Renal pelvis (tissue), 12 donors: ENCODE data around the gene GALP. TPM values are rescaled to one million over a fixed set of nuclear protein-coding genes. Genes with fewer than 3 reads are reported as not detected.
"Not testable (repeated sequence)": the region's sequence is repeated elsewhere in the genome, so short reads cannot be mapped to it uniquely, and the experiment has no call there.

Experiments
- DNase-seq: peaks from one replicate; pipeline ENCODE4 v3.0.0-alpha.2; 2013
- long read RNA-seq, 16 experiments: transcript quantifications; one replicate each; lab custom pipeline, GENCODE V29; 2026
- polyA plus RNA-seq, 3 donors: library from polyadenylated mRNA; unstranded; fragments of 120-200 nt; gene quantifications; one replicate each; pipeline ENCODE4 v1.2.1, GENCODE V29; 2013; ENCODE audit not compliant: insufficient read length in 3 of 3

GALP gene
- polyA plus RNA-seq = under 1 TPM in 1 of 3 donors, not detected in 2; 0.47 TPM
- long read RNA-seq, donor 1 = 0 reads
- long read RNA-seq, donor 2, partial matches to known transcripts = 0 of 1 reads
- long read RNA-seq, donor 2, other reads (novel, unspliced or antisense) = 0 of 1 reads
- long read RNA-seq, donor 3 = 0 reads
- long read RNA-seq, donor 4 = 0 reads
- long read RNA-seq, donor 5 = 0 reads
- long read RNA-seq, donor 6 = 0 reads
- long read RNA-seq, donor 7 = 0 reads
- long read RNA-seq, donor 8 = 0 reads
- long read RNA-seq, donor 9 = 0 reads
- long read RNA-seq, donor 10 = 0 reads
- long read RNA-seq, donor 11 = 0 reads
- long read RNA-seq, donor 12 = 0 reads
- long read RNA-seq, donor 13 = 0 reads
- long read RNA-seq, donor 14, partial matches to known transcripts = 0 of 1 reads
- long read RNA-seq, donor 14, other reads (novel, unspliced or antisense) = 0 of 1 reads
- long read RNA-seq, donor 15 = 0 reads
- long read RNA-seq, donor 16 = 0 reads

DNA sequence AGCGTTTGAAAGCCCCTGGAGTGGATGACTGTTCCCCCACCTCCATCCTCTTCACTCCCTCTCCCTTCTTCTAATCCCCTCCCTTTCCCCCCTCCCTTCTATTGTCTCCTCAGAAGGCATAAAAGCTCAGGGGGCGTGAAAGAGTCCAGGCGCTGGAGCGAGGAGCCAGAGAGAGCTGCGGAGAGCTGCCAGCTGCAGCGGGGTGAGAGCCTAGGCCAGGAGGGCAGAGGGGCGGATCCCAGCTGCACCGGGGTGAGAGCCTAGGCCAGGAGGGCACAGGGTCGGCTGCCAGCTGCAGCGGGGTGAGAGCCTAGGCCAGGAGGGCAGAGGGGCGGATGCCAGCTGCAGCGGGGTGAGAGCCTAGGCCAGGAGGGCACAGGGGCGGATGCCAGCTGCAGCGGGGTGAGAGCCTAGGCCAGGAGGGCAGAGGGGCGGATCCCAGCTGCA is at the start of gene GALP:
TSS of gene GALP (plus strand) at position 148 of the 447 bp plus-strand sequence. CDS start 1,101 bp downstream, outside the sequence.
- DNase-seq = not testable (repeated sequence)

DNA sequence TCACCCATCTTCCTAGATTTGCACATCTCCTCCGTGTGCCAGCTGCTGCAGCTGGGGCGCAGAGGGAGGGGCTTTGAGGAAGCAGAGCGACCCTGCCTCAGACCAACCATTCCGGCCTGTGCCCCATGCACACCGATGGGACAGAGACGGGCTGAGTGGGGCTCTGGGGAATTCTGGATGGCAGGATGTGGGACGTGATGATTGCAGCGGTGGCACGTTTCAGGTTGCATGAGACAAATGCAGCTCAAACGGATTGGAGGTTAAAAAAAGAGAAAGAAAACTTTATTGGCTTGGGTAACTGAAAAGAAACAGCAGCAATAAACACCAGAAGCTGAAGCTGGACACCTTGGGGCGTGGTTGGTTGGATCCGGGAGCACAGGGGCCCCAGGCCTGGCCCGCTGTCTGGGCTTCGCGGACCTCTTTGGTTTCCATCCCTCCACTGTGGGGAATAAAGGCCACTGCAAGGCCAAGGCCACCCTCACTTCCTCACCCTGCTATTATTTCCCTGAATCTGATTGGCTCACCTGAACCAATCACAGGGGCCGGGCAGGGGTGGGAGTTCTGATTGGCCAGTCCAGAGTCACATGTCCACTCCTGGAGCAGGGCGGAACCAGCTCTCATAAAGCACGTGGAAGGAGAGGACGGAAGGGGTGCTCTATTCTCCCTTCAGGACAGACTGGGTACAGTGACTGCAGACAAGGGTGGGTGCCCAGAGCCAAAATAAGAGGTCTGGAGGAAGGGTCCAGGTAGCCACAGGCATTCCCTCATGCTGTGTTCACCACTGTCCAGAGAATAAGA is 48.6 kb upstream of the GALP start:
- no peak for DNase-seq

DNA sequence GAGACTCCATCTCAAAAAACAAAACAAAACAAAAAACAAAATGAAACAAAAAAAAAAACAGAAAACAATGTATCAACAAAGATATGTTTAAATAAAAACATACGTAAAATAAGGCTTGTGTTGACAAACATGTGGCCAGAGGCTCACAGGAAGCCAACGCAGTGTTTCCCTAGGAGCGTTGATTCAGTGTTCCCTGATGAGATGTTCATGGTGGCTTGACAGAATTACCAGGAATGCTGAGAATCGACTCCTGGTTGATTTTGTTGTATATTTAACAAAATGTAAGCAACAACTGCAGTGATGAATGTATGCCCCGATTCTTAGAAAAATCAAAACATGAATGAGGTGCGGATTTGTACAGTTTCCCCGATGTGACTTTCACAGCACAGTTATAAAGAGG is 45.8 kb upstream of the GALP start:
- DNase-seq = no peak

- DNase-seq = no peak
Measured at GRCh38 chr19:56131651-56132050, 44.2 kb upstream of the GALP start.

- DNase-seq = peak; percentile 77
Measured at GRCh38 chr19:56132316-56132822, 43.4 kb upstream of the GALP start.

- DNase-seq = no peak
Measured at GRCh38 chr19:56133858-56134653, 41.8 kb upstream of the GALP start.

DNA sequence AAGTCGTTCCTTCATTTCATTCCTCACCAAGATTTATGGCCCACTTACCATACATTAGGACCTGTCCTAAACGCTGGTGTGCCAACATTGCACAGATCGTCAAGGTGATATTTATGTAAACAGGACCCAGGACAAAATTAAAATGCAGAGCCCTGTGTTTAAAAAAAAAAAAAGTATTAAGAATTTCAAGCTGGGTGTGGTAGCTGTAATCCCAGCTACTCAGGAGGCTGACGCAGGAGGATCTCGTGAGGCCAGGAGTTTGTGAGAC is 41.2 kb upstream of the GALP start:
- no peak for DNase-seq

DNA sequence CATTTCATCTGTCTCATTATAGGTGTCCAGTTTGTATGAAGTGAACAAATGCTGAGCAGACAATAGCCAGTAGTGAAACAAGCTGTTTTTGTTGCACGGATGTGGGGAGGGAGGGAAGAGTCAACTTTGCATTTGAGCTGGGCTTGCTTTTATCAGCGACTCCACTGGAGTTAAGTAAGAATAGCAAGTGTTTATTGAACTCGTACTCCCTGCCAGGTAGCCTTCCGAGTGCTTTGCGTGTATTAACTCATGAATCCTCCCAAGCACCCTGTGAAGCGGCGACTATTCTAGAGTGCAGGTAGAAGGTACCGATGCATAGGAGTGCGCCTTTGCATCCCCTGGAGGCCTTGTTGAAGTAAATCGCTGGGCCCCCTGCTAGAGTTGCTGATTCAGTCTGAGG is 39.4 kb upstream of the GALP start:
- no peak for DNase-seq

- DNase-seq = no peak
Measured at GRCh38 chr19:56137405-56137804, 38.4 kb upstream of the GALP start.

- no peak for DNase-seq
Measured at GRCh38 chr19:56138069-56138468, 37.7 kb upstream of the GALP start.

- DNase-seq = no peak
Measured at GRCh38 chr19:56139847-56140582, 35.8 kb upstream of the GALP start.

GRCh38 chr19:56140583-56141416 is 35.0 kb upstream of the GALP start, which contains the start of gene ZNF444:
Gene ZNF444 (plus strand): TSS chr19:56141287. CDS start chr19:56146912, 5,625 bp downstream.
- DNase-seq = peak; percentile 99

DNA sequence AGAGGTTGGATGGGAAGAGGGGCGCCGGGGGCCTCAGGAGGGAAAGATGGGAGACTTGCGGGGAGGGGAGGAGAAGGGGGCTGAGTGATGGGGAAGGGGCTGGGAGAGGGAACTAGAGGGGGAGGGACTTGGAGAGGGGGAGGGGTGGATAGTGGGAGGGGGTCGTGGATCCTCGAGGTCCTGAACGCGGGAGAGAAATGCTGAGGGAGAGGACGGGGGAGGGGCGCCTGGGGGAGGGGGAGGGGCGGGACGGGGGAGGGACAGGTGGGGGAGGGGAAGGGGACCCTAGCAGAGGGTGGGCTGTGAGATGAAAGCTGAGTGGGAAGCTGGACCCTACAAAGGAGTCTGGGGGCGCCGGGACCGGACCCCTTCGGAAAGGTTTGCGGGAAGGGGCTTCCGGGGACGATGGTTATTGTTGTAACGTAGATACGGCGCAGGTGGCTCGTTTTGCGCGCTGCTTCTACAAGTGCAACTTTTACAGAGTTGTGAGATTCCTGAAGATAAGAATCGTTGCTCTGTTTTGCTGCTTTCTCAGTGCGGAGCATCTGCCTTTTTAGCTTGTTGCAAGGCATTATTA is 34.3 kb upstream of the GALP start:
- no peak for DNase-seq

- no peak for DNase-seq
Measured at GRCh38 chr19:56142087-56142787, 33.6 kb upstream of the GALP start.

DNA sequence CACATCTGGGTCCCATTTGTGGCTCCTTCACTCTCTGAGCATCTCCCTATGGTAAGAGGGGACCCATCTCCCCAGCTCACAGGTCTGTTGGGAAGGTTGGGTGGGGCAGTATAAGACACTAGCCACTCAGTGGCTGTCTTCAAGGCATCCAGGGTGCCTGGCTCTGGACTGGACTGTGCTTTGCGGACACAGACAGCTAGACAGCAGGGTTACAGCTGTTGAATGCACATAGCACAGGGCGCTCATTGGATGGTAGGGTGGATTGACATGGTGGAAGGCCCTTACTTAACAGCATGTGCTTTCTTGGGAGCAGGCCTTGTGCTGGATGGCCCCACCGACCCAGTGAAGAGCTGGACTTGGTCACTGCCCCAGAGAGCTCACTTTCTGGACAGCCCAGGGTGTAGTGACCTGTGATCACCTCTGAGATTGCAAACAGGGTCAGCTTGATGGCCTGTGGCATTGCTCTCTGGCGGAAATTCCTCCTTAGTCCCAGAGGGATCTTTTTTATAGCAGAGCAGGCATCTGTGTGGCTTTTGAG is 32.8 kb upstream of the GALP start:
- no peak for DNase-seq

DNA sequence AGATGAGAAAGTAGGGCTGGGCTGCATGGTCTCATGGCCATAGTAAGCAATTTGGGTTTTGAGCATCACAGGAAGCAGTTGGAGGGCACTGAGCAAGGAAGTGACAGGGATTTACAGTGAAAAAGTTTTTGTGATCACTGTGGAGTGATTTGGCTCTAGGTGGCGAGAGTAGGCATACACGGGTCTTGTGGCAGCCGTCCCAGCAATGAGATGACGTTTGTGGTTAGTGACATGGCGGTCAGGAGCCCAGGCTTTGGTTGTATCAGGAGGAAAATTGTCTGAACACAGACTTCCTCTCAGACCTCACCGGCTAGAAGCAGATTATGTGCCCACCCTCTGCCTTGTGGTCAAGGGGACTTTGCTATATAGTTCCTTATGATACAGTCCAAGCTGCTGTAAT is 31.4 kb upstream of the GALP start:
- DNase-seq = no peak

DNA sequence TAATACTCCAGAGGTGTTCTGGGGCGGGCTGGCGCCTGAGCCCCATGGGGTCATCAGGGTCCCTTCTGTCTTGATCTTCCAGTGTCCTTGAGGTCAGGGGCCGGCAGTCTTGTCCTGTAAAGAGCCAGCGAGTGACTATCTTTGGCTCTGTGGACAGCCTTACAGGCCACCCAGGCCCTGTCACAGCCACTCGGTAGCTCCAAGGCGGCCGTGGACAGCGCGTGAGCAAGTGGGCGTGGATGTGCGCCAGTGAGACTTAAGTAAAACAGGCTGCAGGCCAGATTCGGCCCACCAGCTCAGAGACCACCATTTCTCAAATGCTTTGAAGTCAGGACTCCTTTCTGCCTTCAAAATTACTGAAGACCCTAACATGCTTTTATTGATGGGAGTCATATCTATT is 31.0 kb upstream of the GALP start:
- DNase-seq = no peak

GRCh38 chr19:56145698-56146097 is 30.1 kb upstream of the GALP start:
- no peak for DNase-seq

DNA sequence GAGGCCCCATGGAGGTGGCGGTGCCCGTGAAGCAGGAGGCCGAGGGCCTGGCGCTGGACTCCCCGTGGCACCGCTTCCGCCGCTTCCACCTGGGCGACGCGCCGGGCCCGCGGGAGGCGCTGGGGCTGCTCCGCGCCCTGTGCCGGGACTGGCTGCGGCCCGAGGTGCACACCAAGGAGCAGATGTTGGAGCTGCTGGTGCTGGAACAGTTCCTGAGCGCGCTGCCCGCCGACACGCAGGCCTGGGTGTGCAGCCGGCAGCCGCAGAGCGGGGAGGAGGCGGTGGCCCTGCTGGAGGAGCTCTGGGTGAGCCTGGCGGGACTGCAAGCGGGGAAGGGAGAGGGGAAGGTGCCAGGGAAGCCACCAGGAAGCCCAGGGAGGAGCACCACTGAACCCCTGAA is 28.9 kb upstream of the GALP start:
- DNase-seq = no peak
